Parathyroid adenoma (tissue), 2 donors: ENCODE measurements around the gene ADAMTSL2.

Source experiments
- H2AFZ ChIP-seq: fragments of 300-600 bp; sonication (generic); one replicate; pipeline ENCODE4 v1.7.0; 2017; ENCODE audit warnings: antibody characterized with exemption, mild to moderate bottlenecking
- H3K27ac ChIP-seq: fragments of 300-600 bp; sonication (generic); one replicate; pipeline ENCODE4 v1.7.0; 2017
- H3K27me3 ChIP-seq: fragments of 300-600 bp; sonication (generic); one replicate; pipeline ENCODE4 v1.7.0; 2017; ENCODE audit warnings: low read length; ENCODE audit not compliant: control insufficient read depth, insufficient read depth
- H3K36me3 ChIP-seq: fragments of 300-600 bp; sonication (generic); one replicate; pipeline ENCODE4 v1.7.0; 2017; ENCODE audit warnings: low read length; ENCODE audit not compliant: control insufficient read depth, insufficient read depth
- H3K4me1 ChIP-seq: fragments of 300-600 bp; sonication (generic); one replicate; pipeline ENCODE4 v1.7.0; 2017; ENCODE audit warnings: control low read depth
- H3K4me2 ChIP-seq: fragments of 300-600 bp; sonication (generic); one replicate; pipeline ENCODE4 v1.7.0; 2017; ENCODE audit warnings: low read length
- H3K4me3 ChIP-seq: fragments of 300-600 bp; sonication (generic); one replicate; pipeline ENCODE4 v1.7.0; 2017; ENCODE audit warnings: low read depth, low read length
- H3K79me2 ChIP-seq: fragments of 300-600 bp; sonication (generic); one replicate; pipeline ENCODE4 v1.7.0; 2017; ENCODE audit warnings: control low read depth
- H3K9ac ChIP-seq: fragments of 300-600 bp; sonication (generic); one replicate; pipeline ENCODE4 v1.7.0; 2017; ENCODE audit warnings: mild to moderate bottlenecking
- H3K9me3 ChIP-seq: fragments of 300-600 bp; sonication (generic); one replicate; pipeline ENCODE4 v1.7.0; 2017; ENCODE audit warnings: low read length; ENCODE audit not compliant: control insufficient read depth
- TF ChIP-seq, protein P1 (sequence below): fragments of 300-600 bp; sonication (generic); IDR thresholded peaks from one replicate; pipeline ENCODE4 v1.7.0; 2017; ENCODE audit warnings: antibody characterized with exemption, mild to moderate bottlenecking
- donor health status: primary hyperparathyroidism.

The ADAMTSL2 gene

DNA sequence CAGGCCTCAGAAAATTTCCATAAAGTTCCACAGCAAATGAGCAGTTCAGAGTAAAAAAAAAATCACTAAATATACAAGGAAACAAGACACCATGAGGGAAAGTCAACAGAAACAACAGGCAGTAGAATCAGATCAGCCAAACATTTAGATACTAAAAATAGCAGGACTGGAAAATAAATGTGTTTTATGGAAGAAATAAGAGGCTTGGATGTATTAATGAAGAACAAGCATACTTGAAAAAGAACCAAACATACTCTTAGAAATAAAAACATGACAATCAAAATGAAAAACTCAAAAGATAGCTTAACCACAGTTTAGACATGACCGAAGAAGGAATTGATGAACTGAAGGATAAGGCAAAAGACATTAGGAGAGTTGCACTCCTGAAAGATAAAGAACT, 32.4 kb upstream of the ADAMTSL2 start:
- H3K4me3 ChIP-seq, result no peak overlapping the region
- no peaks in the 10 kb centered on the region for H3K79me2 ChIP-seq
- no peak overlapping the region for H3K4me2 ChIP-seq
- TF ChIP-seq, protein P1, sequence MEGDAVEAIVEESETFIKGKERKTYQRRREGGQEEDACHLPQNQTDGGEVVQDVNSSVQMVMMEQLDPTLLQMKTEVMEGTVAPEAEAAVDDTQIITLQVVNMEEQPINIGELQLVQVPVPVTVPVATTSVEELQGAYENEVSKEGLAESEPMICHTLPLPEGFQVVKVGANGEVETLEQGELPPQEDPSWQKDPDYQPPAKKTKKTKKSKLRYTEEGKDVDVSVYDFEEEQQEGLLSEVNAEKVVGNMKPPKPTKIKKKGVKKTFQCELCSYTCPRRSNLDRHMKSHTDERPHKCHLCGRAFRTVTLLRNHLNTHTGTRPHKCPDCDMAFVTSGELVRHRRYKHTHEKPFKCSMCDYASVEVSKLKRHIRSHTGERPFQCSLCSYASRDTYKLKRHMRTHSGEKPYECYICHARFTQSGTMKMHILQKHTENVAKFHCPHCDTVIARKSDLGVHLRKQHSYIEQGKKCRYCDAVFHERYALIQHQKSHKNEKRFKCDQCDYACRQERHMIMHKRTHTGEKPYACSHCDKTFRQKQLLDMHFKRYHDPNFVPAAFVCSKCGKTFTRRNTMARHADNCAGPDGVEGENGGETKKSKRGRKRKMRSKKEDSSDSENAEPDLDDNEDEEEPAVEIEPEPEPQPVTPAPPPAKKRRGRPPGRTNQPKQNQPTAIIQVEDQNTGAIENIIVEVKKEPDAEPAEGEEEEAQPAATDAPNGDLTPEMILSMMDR, result no peak
- no peaks in the 10 kb centered on the region for H3K36me3 ChIP-seq
- H3K4me1 ChIP-seq, result no peaks in the 10 kb centered on the region
- no peak overlapping the region for H3K27ac ChIP-seq
- no peak overlapping the region for H3K9ac ChIP-seq
- H2AFZ ChIP-seq, result no peak overlapping the region
- no peaks in the 10 kb centered on the region for H3K27me3 ChIP-seq
- no peaks in the 10 kb centered on the region for H3K9me3 ChIP-seq

DNA sequence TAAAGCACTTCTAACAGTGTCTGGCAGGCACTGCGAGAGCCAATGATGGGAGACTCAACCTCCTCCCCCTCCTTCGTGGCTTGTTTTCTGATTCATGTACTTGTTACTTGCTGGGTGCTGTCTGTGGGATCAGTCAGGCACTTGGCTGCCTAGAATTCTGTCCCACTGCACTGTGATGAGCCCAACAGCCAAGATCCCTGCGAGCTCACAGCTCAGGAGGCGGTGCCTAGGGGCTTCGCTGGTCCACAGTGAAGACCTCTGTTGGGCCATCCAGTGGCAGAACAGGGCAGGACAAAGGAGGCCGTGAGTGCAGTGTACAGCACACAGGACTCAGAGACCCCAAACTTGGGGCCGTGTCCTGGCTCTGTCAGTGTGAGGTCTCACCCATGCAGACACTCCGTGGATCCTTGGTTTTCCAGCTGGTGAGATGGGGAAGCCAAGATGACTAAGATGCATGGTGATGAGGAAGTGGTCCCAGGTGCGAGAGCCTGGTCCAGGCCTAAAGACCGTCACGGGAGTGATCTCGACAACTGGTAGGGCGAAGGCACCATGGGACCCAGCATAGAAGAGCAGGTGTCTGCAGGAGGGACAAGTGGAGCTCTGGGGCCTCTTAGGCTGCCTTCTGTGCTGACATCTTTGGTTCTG, 29.2 kb upstream of the ADAMTSL2 start:
- H3K27ac ChIP-seq, result no peak overlapping the region
- H3K27me3 ChIP-seq, result no peaks in the 10 kb centered on the region
- no peaks in the 10 kb centered on the region for H3K4me1 ChIP-seq
- no peaks in the 10 kb centered on the region for H3K36me3 ChIP-seq
- TF ChIP-seq, protein P1, result no peak
- H3K9me3 ChIP-seq, result no peaks in the 10 kb centered on the region
- no peak overlapping the region for H3K9ac ChIP-seq
- no peak overlapping the region for H3K4me2 ChIP-seq
- H3K4me3 ChIP-seq, result no peak overlapping the region
- no peaks in the 10 kb centered on the region for H3K79me2 ChIP-seq
- no peak overlapping the region for H2AFZ ChIP-seq

DNA sequence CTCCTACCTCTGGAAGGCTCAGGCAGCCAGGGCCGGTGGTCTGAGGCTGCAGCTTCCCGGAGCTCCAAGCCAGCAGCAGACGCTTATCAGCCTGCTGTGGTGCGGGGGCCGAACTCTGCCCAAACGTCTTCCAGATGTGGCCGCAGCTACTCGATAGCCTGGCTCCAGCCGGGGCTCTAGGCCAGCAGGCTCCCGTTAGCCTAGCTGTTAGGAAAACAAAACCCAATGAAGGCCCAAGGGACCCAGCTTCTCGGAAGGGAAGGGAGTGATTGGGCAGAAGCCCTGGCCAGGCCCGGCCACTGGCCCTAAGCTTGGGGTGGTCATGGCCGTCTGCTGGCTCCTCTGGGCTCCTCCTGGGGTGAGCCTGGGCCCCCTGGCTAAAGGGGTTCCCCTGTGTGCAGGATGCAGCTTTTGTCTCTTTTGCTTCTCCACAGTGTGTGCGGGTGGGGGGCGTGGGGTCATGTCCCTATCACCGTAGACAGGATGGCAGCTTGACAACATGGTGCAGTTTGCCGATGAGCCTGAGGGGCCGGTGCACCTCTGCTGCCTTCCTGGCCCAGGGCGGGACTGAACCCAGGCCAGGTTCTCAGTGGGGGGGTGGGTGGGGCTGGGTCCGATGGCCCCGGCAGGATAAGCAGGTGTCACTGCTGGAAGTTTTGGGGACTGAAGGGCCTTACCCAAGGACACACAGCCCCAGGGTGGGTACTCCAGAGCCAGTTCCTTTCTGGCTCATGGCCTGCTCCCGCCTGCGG, 28.4 kb upstream of the ADAMTSL2 start:
- no peaks in the 10 kb centered on the region for H3K36me3 ChIP-seq
- no peaks in the 10 kb centered on the region for H3K4me1 ChIP-seq
- H3K9me3 ChIP-seq, result no peaks in the 10 kb centered on the region
- TF ChIP-seq, protein P1, result no peak
- no peaks in the 10 kb centered on the region for H3K27me3 ChIP-seq
- H3K9ac ChIP-seq, result no peak overlapping the region
- H2AFZ ChIP-seq, result no peak overlapping the region
- no peak overlapping the region for H3K4me3 ChIP-seq
- no peaks in the 10 kb centered on the region for H3K79me2 ChIP-seq
- H3K4me2 ChIP-seq, result no peak overlapping the region
- H3K27ac ChIP-seq, result no peak overlapping the region

DNA sequence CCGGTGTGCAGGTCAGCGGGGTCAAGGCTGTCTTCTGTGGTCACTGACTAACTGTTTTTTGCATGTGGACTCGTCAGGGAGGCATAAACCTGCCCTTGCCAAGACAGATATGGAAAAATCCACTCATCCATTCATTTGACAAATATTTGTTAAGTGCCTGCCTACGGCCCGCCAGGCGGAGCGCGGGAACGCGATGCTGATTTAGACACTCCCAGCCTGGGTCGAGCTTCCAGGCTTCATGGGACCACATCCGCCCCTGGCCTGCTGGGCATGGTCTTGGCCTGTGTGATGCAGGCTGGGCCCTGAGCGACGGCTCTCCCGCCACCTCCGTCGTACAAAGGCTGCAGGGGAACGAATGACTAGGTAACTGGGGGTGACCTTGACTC, 27.9 kb upstream of the ADAMTSL2 start:
- Histone ChIP-seq H3K4me3 (no peak overlapping the region), H3K27me3 (no peaks in the 10 kb centered on the region), H3K9me3 (no peaks in the 10 kb centered on the region), H3K9ac (no peak overlapping the region), H3K4me2 (no peak overlapping the region), H2AFZ (no peak overlapping the region), H3K27ac (no peak overlapping the region), H3K79me2 (no peaks in the 10 kb centered on the region), H3K4me1 (no peaks in the 10 kb centered on the region), H3K36me3 (no peaks in the 10 kb centered on the region)
- TF ChIP-seq, protein P1, result no peak
